ENCODE results near the gene MTIF2.
"Not testable (repeated sequence)": the region's sequence is repeated elsewhere in the genome, so short reads cannot be mapped to it uniquely, and the experiment has no call there.

Gene MTIF2

GRCh38 chr2:55225481-55226020 is 43.5 kb downstream of the MTIF2 start:
- no peak overlapping the region for H3K27ac ChIP-seq
- DNase-seq (ENCODE audit: low read depth, low spot score), result no peak
- no peaks in the 10 kb centered on the region for H3K9me3 ChIP-seq (ENCODE audit: low read depth, low read length)
- no peak for TF ChIP-seq POLR2AphosphoS5 (IDR thresholded peaks at IDR 0.05; ENCODE audit: borderline replicate concordance, low read depth, low read length)
- no peak overlapping the region for H3K9ac ChIP-seq (ENCODE audit: insufficient read length)
- no peaks in the 10 kb centered on the region for H3K36me3 ChIP-seq (ENCODE audit: insufficient read depth, low read length)
- H3K4me3 ChIP-seq, result no peak overlapping the region

GRCh38 chr2:55224761-55225261 is 44.2 kb downstream of the MTIF2 start:
- no peak overlapping the region for H3K4me3 ChIP-seq
- no peak overlapping the region for H3K9ac ChIP-seq (ENCODE audit: insufficient read length)
- no peaks in the 10 kb centered on the region for H3K36me3 ChIP-seq (ENCODE audit: insufficient read depth, low read length)
- no peaks in the 10 kb centered on the region for H3K9me3 ChIP-seq (ENCODE audit: low read depth, low read length)
- no peak overlapping the region for H3K27ac ChIP-seq
- DNase-seq (ENCODE audit: low read depth, low spot score), result no peak
- no peak for TF ChIP-seq EZH2 (IDR thresholded peaks at IDR 0.05)
- no peak for TF ChIP-seq POLR2AphosphoS5 (IDR thresholded peaks at IDR 0.05; ENCODE audit: borderline replicate concordance, low read depth, low read length)
- TF ChIP-seq FOXP2 (optimal IDR thresholded peaks at IDR 0.05; ENCODE audit: control extremely low read depth, extremely low read length, insufficient read depth), result no peak

GRCh38 chr2:55223958-55224760 is 44.9 kb downstream of the MTIF2 start:
- Histone ChIP-seq H3K4me3 (no peak overlapping the region), H3K9ac (ENCODE audit: insufficient read length) (no peak overlapping the region), H3K27ac (no peak overlapping the region), H3K9me3 (ENCODE audit: low read depth, low read length) (no peaks in the 10 kb centered on the region), H3K36me3 (ENCODE audit: insufficient read depth, low read length) (no peaks in the 10 kb centered on the region)
- TF ChIP-seq POLR2AphosphoS5 (IDR thresholded peaks at IDR 0.05; ENCODE audit: borderline replicate concordance, low read depth, low read length) (no peak), FOXP2 (optimal IDR thresholded peaks at IDR 0.05; ENCODE audit: control extremely low read depth, extremely low read length, insufficient read depth) (no peak), EZH2 (IDR thresholded peaks at IDR 0.05) (no peak)
- DNase-seq (ENCODE audit: low read depth, low spot score), result no peak

- no peak overlapping the region for H3K9ac ChIP-seq (ENCODE audit: insufficient read length)
These were observed 55.2 kb downstream of the MTIF2 start for GRCh38 chr2:55213822-55214221.

GRCh38 chr2:55204950-55205349 is 64.1 kb downstream of the MTIF2 start:
- Histone ChIP-seq H3K4me3 (no peak overlapping the region), H3K9ac (ENCODE audit: insufficient read length) (no peak overlapping the region), H3K27ac (no peak overlapping the region), H3K9me3 (ENCODE audit: low read depth, low read length) (no peaks in the 10 kb centered on the region), H3K36me3 (ENCODE audit: insufficient read depth, low read length) (no peaks in the 10 kb centered on the region; the same call in 1 of the 2 replicates)
- no peak for DNase-seq (ENCODE audit: low read depth, low spot score)
- TF ChIP-seq EZH2 (IDR thresholded peaks at IDR 0.05), result no peak
- TF ChIP-seq FOXP2 (optimal IDR thresholded peaks at IDR 0.05; ENCODE audit: control extremely low read depth, extremely low read length, insufficient read depth), result no peak

More at GRCh38 chr2:55213822-55214221, 55.2 kb downstream of the MTIF2 start:
- no peaks in the 10 kb centered on the region for H3K9me3 ChIP-seq (ENCODE audit: low read depth, low read length)
- no peak for DNase-seq (ENCODE audit: low read depth, low spot score)
- TF ChIP-seq POLR2AphosphoS5 (IDR thresholded peaks at IDR 0.05; ENCODE audit: borderline replicate concordance, low read depth, low read length) (no peak), FOXP2 (optimal IDR thresholded peaks at IDR 0.05; ENCODE audit: control extremely low read depth, extremely low read length, insufficient read depth) (no peak), EZH2 (IDR thresholded peaks at IDR 0.05) (no peak)
- H3K36me3 ChIP-seq (ENCODE audit: insufficient read depth, low read length), result no peaks in the 10 kb centered on the region
- H3K4me3 ChIP-seq, result no peak overlapping the region
- H3K27ac ChIP-seq, result no peak overlapping the region

- Histone ChIP-seq H3K36me3 (ENCODE audit: insufficient read depth, low read length) (no peaks in the 10 kb centered on the region; the same call in 1 of the 2 replicates), H3K9ac (ENCODE audit: insufficient read length) (no peak overlapping the region), H3K4me3 (no peak overlapping the region), H3K27ac (no peak overlapping the region), H3K9me3 (ENCODE audit: low read depth, low read length) (no peaks in the 10 kb centered on the region)
- no peak for TF ChIP-seq EZH2 (IDR thresholded peaks at IDR 0.05)
- TF ChIP-seq FOXP2 (optimal IDR thresholded peaks at IDR 0.05; ENCODE audit: control extremely low read depth, extremely low read length, insufficient read depth), result no peak
- TF ChIP-seq POLR2AphosphoS5 (IDR thresholded peaks at IDR 0.05; ENCODE audit: borderline replicate concordance, low read depth, low read length), result no peak
- DNase-seq (ENCODE audit: low read depth, low spot score), result no peak
These were observed 64.5 kb downstream of the MTIF2 start for GRCh38 chr2:55204536-55204935.

- no peak for DNase-seq (ENCODE audit: low read depth, low spot score)
- H3K9me3 ChIP-seq (ENCODE audit: low read depth, low read length), result no peaks in the 10 kb centered on the region
- no peak overlapping the region for H3K27ac ChIP-seq
- no peak overlapping the region for H3K4me3 ChIP-seq
- no peak overlapping the region for H3K9ac ChIP-seq (ENCODE audit: insufficient read length)
- H3K36me3 ChIP-seq (ENCODE audit: insufficient read depth, low read length), result no peaks in the 10 kb centered on the region; the same call in 1 of the 2 replicates
- TF ChIP-seq EZH2 (IDR thresholded peaks at IDR 0.05) (no peak), FOXP2 (optimal IDR thresholded peaks at IDR 0.05; ENCODE audit: control extremely low read depth, extremely low read length, insufficient read depth) (no peak), POLR2AphosphoS5 (IDR thresholded peaks at IDR 0.05; ENCODE audit: borderline replicate concordance, low read depth, low read length) (no peak)
These were observed 68.6 kb downstream of the MTIF2 start for GRCh38 chr2:55200416-55200815.

- Histone ChIP-seq H3K4me3 (no peak overlapping the region), H3K9ac (ENCODE audit: insufficient read length) (no peak overlapping the region), H3K9me3 (ENCODE audit: low read depth, low read length) (no peaks in the 10 kb centered on the region), H3K27ac (no peak overlapping the region), H3K36me3 (ENCODE audit: insufficient read depth, low read length) (peaks cover 5% of the 10 kb centered on the region; the same call in 1 of the 2 replicates)
- DNase-seq (ENCODE audit: low read depth, low spot score), result no peak
- TF ChIP-seq FOXP2 (optimal IDR thresholded peaks at IDR 0.05; ENCODE audit: control extremely low read depth, extremely low read length, insufficient read depth) (no peak), EZH2 (IDR thresholded peaks at IDR 0.05) (no peak), POLR2AphosphoS5 (IDR thresholded peaks at IDR 0.05; ENCODE audit: borderline replicate concordance, low read depth, low read length) (no peak)
These were observed 72.5 kb downstream of the MTIF2 start for GRCh38 chr2:55196526-55196925.

- H3K9ac ChIP-seq (ENCODE audit: insufficient read length); DNase-seq (ENCODE audit: low read depth, low spot score); H3K27ac ChIP-seq; H3K9me3 ChIP-seq (ENCODE audit: low read depth, low read length); H3K36me3 ChIP-seq (ENCODE audit: insufficient read depth, low read length); H3K4me3 ChIP-seq: not testable (repeated sequence)
These were observed 77.1 kb downstream of the MTIF2 start for GRCh38 chr2:55191888-55192287.

GRCh38 chr2:55186837-55187236 is 82.2 kb downstream of the MTIF2 start:
- H3K9ac ChIP-seq (ENCODE audit: insufficient read length); H3K27ac ChIP-seq; H3K9me3 ChIP-seq (ENCODE audit: low read depth, low read length); H3K4me3 ChIP-seq; DNase-seq (ENCODE audit: low read depth, low spot score); H3K36me3 ChIP-seq (ENCODE audit: insufficient read depth, low read length): not testable (repeated sequence)

Data from SK-N-MC (cell line).